Prostate gland (tissue), 2 donors: ENCODE data around the gene KMT2A.
A peak's percentile ranks its signal among the peaks of the same experiment; 100 is the strongest.

Experiments
- CTCF ChIP-seq, 4 experiments: fragments of 200-600 bp in 2 of 4; fragments of 450-650 bp in 2 of 4; sonication (generic) in 2 of 4; IDR thresholded peaks; 1 replicate in 3 of 4; 2 replicates in 1 of 4; pipeline ENCODE4 v1.5.1; 2016 to 2019; ENCODE audit warnings: antibody characterized with exemption in 4 of 4, mild to moderate bottlenecking in 2 of 4, moderate library complexity in 2 of 4
- POLR2A ChIP-seq: fragments of 450-650 bp; IDR thresholded peaks from one replicate; pipeline ENCODE4 v1.6.1; 2016; ENCODE audit warnings: antibody characterized with exemption, mild to moderate bottlenecking
- POLR2AphosphoS5 ChIP-seq: sonication (generic); formaldehyde crosslinking; IDR thresholded peaks from one replicate; pipeline ENCODE4 v1.6.1; 2017; ENCODE audit warnings: antibody characterized with exemption

- TF ChIP-seq CTCF (IDR thresholded peaks at IDR 0.05) (peak in 1 of 4 experiments; percentile 7), POLR2A (no peak), POLR2AphosphoS5 (peak; percentile 18)
These were observed 93.9 kb downstream of the KMT2A start for GRCh38 chr11:118530180-118530682.
